DMS79 (cell line): Measurements from ENCODE around the gene SIGLEC7.

Experiments
- DNase-seq: peaks from one replicate; lab custom pipeline; 2025; lab: John Stamatoyannopoulos, UW

SIGLEC7 gene

DNA sequence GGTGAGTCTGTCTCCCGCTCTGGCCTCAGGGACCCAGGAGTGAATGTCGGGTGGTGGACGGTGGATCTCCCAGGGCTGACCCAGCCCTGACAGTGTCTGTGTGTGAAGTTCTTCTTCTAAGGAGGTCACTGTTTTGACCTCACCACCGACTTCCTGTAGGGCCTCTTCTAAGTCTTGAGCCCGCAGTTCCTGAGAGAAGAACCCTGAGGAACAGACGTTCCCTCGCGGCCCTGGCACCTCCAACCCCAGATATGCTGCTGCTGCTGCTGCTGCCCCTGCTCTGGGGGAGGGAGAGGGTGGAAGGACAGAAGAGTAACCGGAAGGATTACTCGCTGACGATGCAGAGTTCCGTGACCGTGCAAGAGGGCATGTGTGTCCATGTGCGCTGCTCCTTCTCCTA, at the start of gene SIGLEC7:
SIGLEC7 (plus strand) TSS at position 183 of the 400 bp plus-strand sequence; CDS start at position 252, 69 bp downstream.
- no peak for DNase-seq

DNA sequence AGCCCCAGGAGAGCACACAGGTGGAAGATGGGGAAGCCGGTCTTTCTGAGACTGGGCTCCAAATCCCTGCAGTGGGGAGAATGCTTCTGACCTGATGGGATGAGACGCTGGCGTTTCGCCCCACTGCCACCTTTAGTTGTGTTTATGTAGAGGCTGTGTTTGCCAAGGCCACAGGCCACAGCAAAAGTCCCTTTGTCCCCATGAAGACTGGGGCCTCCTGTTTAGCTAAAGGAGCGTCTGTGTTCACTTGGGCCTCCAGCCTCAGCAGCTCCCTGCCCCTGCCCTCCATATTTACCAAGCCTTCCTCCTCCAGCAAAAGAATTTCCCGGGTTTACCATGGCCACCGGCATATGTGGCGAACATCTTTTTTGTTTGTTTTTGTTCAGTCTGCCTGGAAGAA, 49.0 kb upstream of the SIGLEC7 start:
- peak; percentile 42 for DNase-seq

DNA sequence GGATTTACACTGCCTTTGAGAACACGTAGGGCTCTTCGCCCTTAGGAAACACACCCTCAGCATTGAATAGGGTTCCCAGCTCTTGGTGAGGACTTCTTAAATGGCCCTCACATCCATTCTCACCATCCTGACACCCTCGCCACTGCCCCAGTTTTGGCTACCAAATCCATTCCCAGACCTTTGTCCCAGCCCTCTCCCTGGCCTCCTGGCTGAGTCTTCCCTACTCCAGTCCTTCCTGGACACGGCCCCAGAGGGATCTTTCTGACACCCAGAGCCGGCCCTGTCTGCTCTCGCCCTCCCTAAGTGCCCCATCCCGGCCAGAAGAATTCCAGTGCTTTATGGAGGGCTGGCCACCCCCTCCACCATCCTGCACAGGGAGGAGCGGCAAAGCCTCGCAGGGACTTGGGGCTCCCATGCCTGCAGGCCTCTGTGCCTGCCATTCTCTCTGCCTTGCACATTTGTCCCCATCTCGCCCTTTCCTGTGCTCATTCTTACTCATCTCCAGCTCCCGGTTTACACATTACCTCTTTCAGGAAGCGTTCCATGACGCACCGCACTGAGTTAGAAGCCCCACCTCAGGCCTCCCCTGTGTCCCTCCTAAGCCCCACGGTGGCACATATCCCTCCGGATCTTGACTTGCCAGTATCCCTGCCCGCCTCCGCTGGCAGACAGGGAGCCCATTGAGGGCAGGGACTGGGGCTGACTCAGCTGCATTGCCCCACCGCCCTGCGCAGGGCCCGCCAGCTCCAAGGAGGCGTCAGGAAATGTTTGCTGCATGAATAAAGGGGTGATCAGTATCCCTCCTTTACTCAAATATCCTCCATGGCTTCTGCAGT, 48.4 kb upstream of the SIGLEC7 start:
- DNase-seq = no peak

DNA sequence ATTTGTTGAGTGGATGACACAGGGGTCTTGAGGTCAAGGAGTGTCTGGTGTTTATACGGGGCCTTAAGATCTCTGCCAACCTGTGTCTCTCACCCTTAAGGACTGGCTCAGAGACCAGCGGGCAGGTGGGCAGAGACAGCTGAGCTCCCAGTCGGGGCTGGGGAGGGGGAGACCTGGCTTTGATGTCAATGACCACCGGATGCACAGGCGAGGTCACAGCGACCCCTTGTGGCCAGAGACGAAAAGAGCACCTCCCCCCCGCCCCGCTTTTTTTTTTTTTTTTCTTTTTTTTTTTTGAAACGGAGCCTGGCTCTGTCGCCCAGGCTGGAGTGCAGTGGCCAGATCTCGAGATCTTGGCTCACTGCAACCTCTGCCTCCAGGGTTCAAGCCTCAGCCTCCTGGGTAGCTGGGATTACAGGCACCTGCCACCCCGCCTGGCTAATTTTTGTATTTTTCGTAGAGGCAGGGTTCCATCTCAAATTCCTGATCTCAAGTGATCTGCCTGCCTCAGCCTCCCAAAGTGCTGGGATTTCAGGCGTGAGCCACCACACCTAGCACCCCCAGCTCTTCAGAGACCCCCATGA, 47.3 kb upstream of the SIGLEC7 start:
- DNase-seq = peak; percentile 21

DNA sequence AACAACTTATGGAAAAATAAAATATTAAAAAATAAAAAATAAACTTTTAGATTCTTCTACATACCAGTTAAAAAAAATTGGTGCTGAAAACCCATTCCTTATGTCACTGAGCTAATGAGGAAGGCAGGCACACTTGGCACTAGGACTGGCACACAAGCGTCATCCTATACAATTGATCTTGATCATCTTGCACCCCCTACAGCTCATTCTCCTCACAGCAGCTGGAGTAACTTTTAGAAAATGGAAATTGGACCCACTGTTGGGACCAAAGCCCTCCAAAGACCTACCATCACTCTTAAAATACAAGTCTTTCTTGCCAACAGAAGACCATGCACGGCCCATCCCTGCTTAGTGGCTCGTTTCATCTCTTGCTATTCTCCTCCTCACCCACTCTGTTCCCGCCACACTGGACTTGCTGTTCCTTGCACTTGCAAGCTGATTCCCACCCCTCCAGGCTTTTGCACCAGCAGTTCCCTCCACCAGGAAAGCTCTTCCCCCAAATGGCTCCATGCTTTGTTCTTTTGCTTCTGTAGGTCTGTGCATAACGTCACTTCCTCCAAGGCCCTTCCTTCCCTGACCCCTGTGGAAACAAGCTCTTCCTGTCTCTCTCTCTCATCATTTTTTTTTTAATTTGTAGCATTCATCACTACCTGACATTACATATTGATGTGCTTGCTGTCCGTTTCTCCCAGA, 45.5 kb upstream of the SIGLEC7 start:
- DNase-seq = no peak

DNA sequence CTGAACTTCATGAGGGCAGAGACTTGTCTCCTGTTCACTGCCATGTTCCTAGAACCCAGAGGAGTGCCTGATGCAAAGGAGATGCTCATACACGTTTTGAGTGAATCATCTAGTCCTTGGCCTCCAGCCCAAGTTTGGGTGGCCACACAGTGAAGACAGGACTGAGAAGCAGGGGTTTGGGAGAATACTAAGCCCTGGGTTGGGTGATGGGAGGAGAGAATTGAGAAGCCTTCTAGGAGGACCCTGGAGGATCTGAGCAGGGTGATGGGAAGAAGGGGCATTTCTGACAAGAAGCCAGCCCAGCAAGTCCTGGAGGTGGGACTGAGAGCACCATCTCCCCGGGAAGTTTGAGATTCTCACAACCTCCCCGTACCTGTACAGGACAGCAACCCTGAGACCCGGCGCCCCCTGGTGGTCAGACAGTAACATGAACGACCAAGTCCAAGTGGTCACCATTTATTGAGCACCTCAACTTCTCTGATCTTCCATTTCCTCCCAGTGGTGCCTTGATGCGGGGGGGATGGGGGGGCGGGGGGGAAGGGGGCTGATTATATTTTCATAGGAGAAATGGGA, 44.8 kb upstream of the SIGLEC7 start:
- no peak for DNase-seq

DNA sequence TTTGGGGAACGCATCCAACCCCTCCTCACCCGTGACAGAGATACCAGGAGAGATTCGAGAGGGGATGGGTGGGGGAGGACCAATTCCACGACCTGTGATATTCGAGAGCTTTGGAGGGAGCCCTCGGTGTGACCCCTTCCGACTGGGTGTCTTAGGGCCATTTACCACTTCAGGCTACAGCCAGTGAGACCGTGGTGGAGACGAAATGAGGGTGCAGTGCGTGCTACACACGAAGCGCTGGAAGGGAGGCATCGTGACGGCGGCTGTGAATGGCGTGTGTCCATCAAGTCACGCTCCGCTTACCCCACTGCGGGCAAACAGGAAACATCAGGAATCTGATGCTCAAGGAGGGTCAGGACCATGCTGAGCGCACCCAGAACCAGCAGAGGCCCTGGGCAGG, 44.3 kb upstream of the SIGLEC7 start:
- no peak for DNase-seq

DNA sequence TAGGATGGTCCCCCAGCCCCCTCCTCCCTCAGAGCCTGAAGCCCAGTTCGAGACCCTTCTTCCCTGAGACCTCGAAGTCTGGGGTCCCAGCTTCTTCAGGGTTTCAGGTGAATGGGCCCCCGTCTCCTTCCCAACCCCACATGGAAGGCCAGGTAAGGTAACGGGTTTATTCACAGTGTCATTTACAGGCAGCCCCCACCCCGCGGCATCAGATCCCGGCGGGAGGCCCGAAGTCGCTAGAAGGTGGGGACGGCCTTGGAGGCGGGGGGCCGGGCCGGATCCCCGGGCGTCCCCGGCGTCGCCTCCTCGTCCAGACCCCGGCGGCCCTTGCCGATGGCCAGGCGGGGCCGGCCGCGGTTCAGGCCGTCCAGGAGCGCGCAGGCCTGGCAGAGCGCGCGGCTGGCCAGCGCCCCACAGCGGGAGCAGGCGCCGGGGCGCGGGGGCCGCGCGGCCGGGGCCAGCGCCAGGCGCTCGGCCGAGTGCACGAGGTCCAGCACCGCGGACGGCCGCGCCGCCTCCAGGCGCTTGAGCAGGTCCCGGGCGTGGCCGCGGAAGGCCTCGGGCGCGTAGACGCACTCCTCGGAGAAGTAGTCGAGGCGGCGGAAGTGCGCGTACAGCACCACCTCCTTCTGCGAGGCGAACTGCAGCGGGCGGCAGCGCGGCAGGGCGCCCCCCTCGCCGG, 43.6 kb upstream of the SIGLEC7 start:
- DNase-seq = no peak

DNA sequence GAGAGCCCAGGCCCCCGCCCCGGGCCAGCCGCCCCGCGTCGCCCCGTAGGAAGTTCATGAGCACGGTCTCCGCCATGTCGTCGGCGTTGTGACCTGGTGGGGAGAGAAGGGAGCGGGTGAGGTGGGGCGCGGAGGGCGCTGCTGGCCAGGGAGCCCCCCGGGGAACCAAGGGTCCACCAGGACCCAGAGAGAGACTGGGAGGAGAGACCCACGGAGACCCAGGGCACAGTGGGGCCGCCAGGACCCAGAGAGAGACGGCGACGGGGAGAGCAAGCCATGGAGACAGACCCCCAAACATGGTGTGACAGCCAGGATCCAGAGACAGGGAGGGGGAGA, 43.1 kb upstream of the SIGLEC7 start:
- no peak for DNase-seq

DNA sequence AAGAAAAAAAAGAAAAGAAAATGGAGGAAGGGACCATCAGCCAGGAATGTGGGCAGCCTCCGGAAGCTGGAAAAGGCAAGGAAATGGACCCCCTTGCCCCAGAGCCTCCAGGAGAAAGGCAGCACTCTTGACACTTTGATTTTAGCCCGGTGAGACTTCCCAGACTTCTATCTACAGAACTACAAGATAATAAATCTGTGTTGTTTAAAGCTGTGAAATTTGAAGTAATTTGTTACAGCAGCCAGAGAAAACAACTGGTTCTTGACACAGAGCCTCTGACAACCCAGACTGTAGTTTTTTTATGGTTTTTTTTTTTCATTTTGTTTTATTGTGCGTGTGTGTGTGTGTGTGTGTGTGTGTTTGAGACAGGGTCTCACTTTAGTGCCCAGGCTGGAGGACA, 41.5 kb upstream of the SIGLEC7 start:
- DNase-seq = no peak

DNA sequence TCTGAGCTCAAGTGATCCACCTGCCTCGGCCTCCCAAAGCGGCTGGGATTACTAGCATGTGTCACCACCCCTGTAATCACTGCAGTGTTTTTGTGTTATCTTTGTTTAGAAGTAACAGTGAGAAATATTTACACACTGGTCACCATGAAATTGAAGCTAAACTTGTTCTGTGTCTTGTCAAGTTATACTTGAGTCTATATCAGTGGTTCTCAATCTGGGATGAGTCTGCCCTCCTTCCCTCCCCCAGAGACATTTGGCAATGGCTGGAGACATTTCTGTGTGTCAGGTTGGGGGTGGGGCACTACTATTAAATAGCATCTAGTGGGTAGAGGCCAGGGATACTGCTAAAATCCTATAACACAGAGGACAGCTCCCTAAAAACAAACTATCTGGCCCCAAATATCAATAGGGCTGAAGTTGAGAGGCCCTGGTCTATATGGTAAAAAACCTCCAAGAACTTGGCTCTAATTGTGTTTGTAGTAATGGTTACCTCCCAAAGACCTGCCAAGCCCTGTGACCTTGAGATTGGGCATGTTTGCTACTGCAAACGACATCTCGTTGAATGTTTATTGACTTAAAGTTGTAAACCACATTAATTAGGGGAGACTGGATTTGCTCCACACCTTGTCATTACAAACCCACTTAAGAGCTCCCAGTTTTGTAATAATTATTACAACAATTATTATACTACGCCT, 40.8 kb upstream of the SIGLEC7 start:
- no peak for DNase-seq

DNA sequence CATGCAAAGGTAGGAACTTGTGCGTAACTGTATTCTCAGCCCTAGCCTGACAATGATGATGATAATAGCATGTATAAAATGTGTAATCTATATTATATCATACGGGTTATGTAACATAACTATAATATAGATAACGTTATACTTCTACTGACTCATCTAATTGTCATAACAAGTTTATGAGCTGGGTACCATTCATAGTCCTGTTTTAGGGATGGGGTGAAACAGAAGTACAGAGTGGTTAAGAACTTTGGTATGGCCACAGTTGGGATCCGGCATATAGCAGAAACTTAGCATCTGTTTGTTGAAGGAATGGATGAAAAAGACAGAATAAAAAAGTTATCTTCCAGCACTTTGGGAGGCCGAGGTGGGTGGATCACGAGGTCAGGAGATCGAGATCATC, 39.1 kb upstream of the SIGLEC7 start:
- DNase-seq = no peak

DNA sequence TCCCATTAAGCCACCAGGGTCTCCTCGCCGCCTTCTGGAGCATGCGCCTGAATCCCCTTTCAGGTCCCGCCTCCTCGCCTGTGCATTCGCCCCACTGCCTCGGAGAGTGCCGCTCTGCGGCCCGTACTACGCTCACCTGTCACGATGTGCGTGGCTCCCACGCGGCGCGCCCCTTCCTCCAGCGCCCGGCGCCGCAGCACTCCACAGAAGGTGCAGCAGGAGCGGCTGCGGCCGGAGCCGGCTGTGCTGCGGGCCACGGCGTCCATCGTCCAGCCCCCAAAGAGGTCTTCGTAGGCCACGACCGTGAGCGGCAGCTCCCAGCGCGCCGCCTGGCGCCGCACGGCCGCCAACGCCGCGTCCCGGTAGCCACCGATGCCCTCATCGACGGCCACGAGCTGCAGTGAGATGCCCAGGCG, 38.2 kb upstream of the SIGLEC7 start:
- no peak for DNase-seq

DNA sequence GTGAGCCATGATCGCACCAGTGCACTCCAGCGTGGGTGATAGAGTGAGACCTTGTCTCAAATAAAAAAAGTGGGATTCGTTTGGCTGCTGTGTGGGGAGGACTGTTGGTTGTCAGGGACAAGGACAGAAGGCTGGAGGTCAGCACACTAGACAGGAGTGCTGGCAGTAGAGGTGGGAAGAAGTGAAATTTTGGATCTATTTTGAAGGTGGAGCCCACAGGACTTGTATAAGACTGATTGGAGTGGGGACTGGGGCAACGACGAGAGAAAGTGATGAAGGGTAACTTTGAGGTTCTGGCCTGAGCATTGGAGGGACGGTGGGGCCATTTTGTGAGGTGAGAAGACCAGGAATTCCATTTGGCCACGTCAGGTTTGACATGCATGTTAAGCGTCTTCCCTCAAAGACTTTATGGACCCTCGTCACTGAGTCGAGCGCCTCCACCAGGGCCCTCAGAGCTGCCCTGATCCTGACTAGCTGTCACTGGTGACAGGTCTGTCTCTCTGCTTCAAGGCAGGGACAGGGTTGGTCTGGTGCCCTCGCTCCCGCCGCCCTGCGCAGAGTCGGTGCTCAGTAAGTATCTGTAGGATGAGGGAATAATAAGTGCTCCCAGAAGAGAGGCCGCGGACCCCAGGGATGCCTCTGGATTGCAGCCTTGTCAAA, 34.6 kb upstream of the SIGLEC7 start:
- DNase-seq = no peak

DNA sequence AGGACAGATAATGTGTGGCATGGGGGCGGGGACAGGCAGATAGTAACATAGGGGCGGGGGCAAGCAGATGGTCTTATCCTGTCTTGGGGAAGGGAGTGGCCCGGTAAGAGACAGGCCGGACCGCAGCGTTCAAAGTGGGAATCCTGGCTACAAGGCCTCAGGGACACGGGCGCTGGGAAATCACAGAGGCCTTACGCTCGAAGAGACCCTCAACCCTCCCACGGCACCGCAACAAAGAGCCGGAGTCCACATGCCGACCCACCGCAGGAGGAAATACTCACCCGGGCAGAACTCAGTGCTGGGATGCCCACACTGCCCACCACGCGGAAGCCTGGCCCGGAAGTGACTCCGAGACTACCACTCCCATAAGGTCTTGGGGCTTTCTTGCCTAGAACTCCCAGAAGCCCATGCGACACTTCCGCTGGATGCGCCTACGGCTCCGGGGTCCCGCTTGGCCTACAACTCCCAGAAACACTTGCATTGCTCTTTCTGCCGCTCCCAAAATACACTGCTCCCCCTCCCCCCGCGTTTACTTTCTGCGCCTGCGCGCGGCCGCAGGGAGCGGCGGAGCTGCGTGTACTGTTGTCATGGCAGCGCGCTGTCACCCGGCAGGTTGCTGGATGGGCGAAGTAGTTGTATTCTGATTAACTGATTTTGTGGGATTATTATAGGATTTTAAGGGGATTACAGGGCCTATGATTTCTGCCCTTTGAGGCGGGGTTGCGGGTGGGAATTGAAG, 33.9 kb upstream of the SIGLEC7 start, which contains the start of gene CTU1:
CTU1 (minus strand) TSS at position 344 of the 739 bp plus-strand sequence. CDS start 3,840 bp downstream, outside the sequence.
- peak; percentile 83 for DNase-seq

DNA sequence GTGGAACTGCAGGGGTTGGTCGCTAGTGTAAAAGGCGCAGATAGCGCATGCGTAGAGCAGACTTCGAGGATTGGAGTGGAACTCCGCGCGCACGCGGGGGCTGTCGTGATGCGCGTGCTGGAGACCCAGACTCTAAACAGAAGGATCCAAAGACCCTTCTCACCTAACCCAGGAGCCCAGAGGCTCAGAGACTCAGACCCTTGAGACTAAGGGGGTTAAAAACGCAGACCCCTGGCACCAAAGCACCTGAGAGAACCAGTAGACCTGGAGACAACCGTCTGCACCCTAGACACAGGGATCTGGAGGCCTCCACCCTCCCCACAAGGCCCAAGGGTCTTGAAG, 33.3 kb upstream of the SIGLEC7 start:
- no peak for DNase-seq

DNA sequence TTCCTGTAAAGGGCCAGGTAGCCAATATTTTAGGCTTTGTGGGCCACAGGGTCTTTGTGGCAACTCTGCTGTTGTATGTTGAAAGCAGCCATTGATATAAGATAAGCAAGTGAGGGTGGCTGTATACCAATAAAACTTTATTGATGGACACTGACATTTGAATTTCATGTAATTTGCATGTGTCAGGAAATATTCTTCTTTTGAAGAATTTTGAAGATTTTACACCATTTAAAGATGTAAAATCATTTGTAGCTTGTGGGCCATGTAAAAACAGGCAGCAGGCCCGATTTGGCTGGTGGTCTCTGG, 31.5 kb upstream of the SIGLEC7 start:
- DNase-seq = no peak

DNA sequence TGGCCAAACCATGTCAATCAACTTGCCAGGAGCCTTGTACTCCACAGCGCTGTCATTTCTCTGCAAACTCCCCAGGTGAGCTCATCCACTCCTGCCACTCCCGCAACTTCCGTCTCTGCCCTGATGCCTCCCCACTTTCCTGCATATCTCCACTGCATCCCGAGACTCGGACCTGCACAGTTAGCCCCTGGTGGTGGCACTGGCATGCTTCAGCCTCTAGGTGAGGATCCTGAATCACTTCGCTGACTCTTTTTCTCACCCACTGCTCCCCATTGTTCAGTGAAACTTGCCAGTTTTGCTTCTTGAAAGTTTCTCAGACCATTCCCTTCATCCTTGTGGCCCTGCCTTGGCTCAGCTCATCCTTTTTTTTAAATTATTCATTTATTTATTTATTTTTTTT, 30.5 kb upstream of the SIGLEC7 start:
- no peak for DNase-seq

DNA sequence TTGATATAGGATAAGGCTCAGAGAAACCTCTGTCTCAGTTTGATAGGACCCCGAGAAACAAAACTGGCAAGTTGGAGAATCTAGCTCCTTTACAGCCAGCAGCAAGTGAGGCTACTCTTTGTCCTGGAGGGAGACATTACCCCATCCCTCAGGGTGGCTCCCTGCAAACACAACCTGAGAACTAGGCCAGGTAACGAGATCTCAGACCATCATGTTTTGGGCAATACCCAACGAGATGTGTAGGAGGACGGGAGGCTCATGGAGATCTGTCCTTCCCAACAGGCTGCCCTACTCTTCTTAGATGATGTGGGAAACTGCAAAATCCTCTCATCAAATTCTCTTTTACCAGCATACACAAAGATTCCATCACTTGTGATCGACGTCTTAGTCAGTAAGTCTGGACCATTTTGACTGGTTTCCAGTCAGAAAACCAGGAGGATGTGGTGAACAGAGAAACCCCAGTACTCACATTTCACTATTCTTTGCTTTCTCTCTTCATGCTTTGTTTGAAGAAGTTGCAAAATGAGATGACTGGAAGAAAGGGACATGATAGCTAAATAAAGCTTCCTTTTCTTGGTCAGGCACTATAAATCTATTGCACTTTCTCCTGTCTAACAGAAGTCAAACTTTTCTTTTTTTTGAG, 27.9 kb upstream of the SIGLEC7 start:
- DNase-seq = no peak

DNA sequence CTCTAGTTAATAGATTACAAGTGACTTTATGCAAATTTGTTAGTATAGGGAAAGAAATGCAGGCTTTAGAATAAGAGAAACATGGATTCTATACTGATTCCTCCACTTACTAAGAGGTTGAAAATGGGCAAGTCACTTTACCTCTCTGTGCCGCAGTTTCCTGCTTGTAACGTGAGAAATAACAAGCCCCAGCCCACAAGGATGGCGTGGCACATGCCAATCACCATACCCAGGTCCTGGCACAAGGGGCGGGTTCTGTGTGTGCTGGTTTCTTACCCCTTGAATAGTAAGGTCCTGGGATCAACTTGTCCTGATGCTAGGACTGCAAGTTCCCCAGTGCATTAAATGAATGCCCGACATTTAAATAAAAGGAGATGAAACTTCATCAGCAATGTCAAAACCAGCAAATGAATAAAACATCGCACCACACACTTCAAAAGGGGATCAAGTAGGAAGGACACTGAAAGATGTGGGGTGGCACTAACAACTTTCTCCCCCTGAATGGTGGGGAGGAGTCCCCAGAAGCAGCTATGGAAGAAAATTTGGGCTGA, 25.3 kb upstream of the SIGLEC7 start:
- no peak for DNase-seq
